Measurements from ENCODE around the gene CAMSAP2. TPM values are rescaled to one million over a fixed set of nuclear protein-coding genes. Genes with fewer than 3 reads are reported as not detected.

CAMSAP2 gene
- total RNA-seq, 1 experiment from 2014 or later, result 23.4 TPM

GRCh38 chr1:200779326-200779725, 40.6 kb downstream of the CAMSAP2 start:
- intact Hi-C loops (cut with micrococcal nuclease; ENCODE audit: unreplicated experiment), result no loop called here
- H3K27me3 ChIP-seq (replicated peaks; ENCODE audit: control insufficient read depth, insufficient read depth, low read length), result no peaks in the 10 kb centered on the region
- Mint-ChIP-seq H3K4me1 (ENCODE audit: low read depth, unreplicated experiment) (peaks cover 37% of the 10 kb centered on the region), H3K27ac (ENCODE audit: unreplicated experiment) (no peak overlapping the region), H3K9me3 (ENCODE audit: unreplicated experiment) (peaks cover 8% of the 10 kb centered on the region), H3K27me3 (ENCODE audit: insufficient read depth, unreplicated experiment) (no peaks in the 10 kb centered on the region), H3K4me3 (ENCODE audit: unreplicated experiment) (no peak overlapping the region), H3K36me3 (ENCODE audit: insufficient read depth, unreplicated experiment) (peaks cover 32% of the 10 kb centered on the region)
- no peaks in the 10 kb centered on the region for H3K9me3 ChIP-seq
- no peak for DNase-seq
- H3K4me1 ChIP-seq, result peaks cover 17% of the 10 kb centered on the region
- ChIA-PET POLR2A (no interaction called here), CTCF (no interaction called here)
- 0 out of 2 replicates have a peak, but pooled peaks cover 1% of the 10 kb centered on the region for H3K36me3 ChIP-seq (ENCODE audit: control insufficient read depth, insufficient read depth, low read length)
- H3K4me3 ChIP-seq (ENCODE audit: low read depth, low read length), result no peak overlapping the region
- no TSS peak for BruUV-seq (replicated peaks)
- TF ChIP-seq CTCF (IDR thresholded peaks at IDR 0.05; ENCODE audit: insufficient read depth in 1 of 2, low read depth in 1 of 2, low read length in 1 of 2, severe bottlenecking in 1 of 2, unreplicated experiment in 1 of 2), result no peak

GRCh38 chr1:200780545-200781369, 42.1 kb downstream of the CAMSAP2 start:
- intact Hi-C loops (cut with micrococcal nuclease; ENCODE audit: unreplicated experiment), result no loop called here
- no peak for DNase-seq
- ChIA-PET CTCF (no interaction called here), POLR2A (no interaction called here)
- Histone ChIP-seq H3K27me3 (replicated peaks; ENCODE audit: control insufficient read depth, insufficient read depth, low read length) (no peaks in the 10 kb centered on the region), H3K4me3 (ENCODE audit: low read depth, low read length) (no peak overlapping the region), H3K4me1 (peaks cover 14% of the 10 kb centered on the region), H3K9me3 (no peaks in the 10 kb centered on the region), H3K36me3 (ENCODE audit: control insufficient read depth, insufficient read depth, low read length) (0 out of 2 replicates have a peak, but pooled peaks cover 1% of the 10 kb centered on the region)
- no peak overlapping the region for H3K4me3 Mint-ChIP-seq (ENCODE audit: unreplicated experiment)
- no peaks in the 10 kb centered on the region for H3K9me3 Mint-ChIP-seq (ENCODE audit: unreplicated experiment)
- no peaks in the 10 kb centered on the region for H3K27me3 Mint-ChIP-seq (ENCODE audit: insufficient read depth, unreplicated experiment)
- H3K36me3 Mint-ChIP-seq (ENCODE audit: insufficient read depth, unreplicated experiment), result peaks cover 24% of the 10 kb centered on the region
- H3K4me1 Mint-ChIP-seq (ENCODE audit: low read depth, unreplicated experiment), result peaks cover 26% of the 10 kb centered on the region
- no peak for TF ChIP-seq CTCF (IDR thresholded peaks at IDR 0.05; ENCODE audit: insufficient read depth in 1 of 2, low read depth in 1 of 2, low read length in 1 of 2, severe bottlenecking in 1 of 2, unreplicated experiment in 1 of 2)
- no TSS peak for BruUV-seq (replicated peaks)
- no peak overlapping the region for H3K27ac Mint-ChIP-seq (ENCODE audit: unreplicated experiment)

- Mint-ChIP-seq H3K27me3 (ENCODE audit: insufficient read depth, unreplicated experiment) (no peaks in the 10 kb centered on the region), H3K36me3 (ENCODE audit: insufficient read depth, unreplicated experiment) (peaks cover 28% of the 10 kb centered on the region), H3K4me1 (ENCODE audit: low read depth, unreplicated experiment) (peaks cover 14% of the 10 kb centered on the region), H3K9me3 (ENCODE audit: unreplicated experiment) (no peaks in the 10 kb centered on the region), H3K27ac (ENCODE audit: unreplicated experiment) (no peak overlapping the region), H3K4me3 (ENCODE audit: unreplicated experiment) (no peak overlapping the region)
- intact Hi-C loops (cut with micrococcal nuclease; ENCODE audit: unreplicated experiment), result no loop called here
- Histone ChIP-seq H3K4me1 (no peaks in the 10 kb centered on the region), H3K9me3 (no peaks in the 10 kb centered on the region), H3K4me3 (ENCODE audit: low read depth, low read length) (no peak overlapping the region), H3K27me3 (replicated peaks; ENCODE audit: control insufficient read depth, insufficient read depth, low read length) (no peaks in the 10 kb centered on the region), H3K36me3 (ENCODE audit: control insufficient read depth, insufficient read depth, low read length) (0 out of 2 replicates have a peak, but pooled peaks cover 1% of the 10 kb centered on the region)
- ChIA-PET POLR2A (no interaction called here), CTCF (no interaction called here)
- no TSS peak for BruUV-seq (replicated peaks)
- no peak for TF ChIP-seq CTCF (IDR thresholded peaks at IDR 0.05; ENCODE audit: insufficient read depth in 1 of 2, low read depth in 1 of 2, low read length in 1 of 2, severe bottlenecking in 1 of 2, unreplicated experiment in 1 of 2)
- no peak for DNase-seq
Observed at GRCh38 chr1:200783926-200784325, 45.2 kb downstream of the CAMSAP2 start.
